Effector CD8-positive, alpha-beta T cell (primary cell): ENCODE results near the gene GPR82.
"Not testable (repeated sequence)": the region's sequence is repeated elsewhere in the genome, so short reads cannot be mapped to it uniquely, and the experiment has no call there.

Experiments used
- DNase-seq: peaks from one replicate; lab custom pipeline; 2025; lab: John Stamatoyannopoulos, UW
- total RNA-seq, 4 experiments: gene quantifications; one replicate each; lab custom pipeline; 2026; lab: John Stamatoyannopoulos, UW

The GPR82 gene, protein sequence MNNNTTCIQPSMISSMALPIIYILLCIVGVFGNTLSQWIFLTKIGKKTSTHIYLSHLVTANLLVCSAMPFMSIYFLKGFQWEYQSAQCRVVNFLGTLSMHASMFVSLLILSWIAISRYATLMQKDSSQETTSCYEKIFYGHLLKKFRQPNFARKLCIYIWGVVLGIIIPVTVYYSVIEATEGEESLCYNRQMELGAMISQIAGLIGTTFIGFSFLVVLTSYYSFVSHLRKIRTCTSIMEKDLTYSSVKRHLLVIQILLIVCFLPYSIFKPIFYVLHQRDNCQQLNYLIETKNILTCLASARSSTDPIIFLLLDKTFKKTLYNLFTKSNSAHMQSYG
- 0 reads per million in 4 experiments for total RNA-seq

DNA sequence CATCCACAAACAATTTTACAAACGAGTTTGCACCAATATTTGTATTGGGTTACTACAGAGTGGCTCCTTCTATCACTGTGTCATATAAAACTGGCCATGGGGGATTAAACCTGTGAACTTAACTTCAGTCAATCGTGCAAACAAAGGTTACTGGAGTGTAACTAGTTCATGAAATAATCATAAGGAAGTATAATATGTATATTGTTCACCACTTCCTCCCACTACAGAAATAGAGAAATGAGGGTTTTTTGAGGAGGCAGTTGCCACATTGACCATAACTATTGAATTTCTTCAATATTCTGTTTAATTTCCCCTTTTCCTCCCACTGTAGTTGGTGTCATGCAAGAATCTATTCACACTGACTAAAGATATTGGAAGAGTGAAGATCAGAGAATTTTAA, at the start of gene GPR82:
Gene GPR82 (plus strand): TSS at position 356 of the 400 bp plus-strand sequence. CDS start 2,846 bp downstream, outside the sequence.
- DNase-seq: no peak

DNA sequence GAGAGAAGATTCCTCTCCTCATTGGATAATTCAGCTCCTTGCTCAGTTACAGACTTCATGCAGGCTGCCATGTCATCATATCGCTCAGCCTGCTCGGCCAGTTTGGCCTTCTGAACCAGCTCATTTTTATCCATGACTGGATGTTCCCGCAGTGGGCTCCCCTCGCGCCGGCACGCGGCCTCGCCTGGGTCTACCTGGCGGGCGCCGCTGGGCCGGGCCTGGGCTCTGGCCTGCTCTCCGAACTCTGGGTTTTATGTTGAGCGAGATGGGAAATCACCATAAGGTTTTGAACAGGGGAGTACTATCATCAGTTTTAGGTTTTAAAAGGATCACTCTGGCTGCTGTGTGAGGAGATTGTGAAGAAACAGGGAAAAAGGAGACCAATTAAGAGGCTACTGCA, 47.6 kb upstream of the GPR82 start:
- DNase-seq: not testable (repeated sequence)

DNA sequence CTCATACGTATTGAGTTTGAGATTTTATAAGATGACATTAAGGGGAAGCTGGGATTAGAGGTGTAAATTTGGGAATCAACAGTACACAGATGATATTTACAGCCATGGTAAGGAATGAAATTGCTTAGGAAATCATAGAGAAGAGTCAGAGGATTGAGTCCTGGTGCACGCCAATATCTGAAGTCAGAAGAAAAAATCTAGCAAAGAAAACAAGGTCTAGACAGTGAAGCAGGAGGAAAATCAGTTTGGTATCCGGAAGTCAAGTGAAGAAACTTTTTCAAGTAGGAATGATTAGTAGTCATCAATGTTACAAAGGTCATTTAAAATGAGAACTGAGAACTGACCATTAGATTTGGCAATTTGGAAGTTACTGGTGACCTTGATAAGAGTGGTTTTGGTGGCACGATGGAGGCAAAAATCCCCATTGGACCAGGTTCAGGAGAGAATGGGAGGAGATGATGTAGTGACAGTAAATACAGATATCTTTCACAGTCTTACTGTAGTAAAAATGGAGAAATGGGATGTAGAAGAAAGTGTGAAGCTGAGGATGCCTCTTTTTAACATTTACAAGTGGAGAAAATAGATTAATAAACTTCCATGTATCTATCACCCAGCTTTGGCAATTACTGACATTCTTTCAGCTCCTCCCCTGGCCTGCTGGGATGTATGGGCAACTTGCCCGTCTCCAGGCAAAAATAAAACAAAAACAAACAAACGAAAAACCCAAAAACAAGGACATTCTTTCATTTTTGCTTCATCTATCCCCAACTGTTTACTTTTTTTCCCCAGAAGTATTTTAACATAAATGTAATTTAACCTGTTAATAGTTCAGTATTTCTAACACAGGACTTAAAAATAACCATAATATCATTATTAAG, 46.6 kb upstream of the GPR82 start:
- DNase-seq: no peak

DNA sequence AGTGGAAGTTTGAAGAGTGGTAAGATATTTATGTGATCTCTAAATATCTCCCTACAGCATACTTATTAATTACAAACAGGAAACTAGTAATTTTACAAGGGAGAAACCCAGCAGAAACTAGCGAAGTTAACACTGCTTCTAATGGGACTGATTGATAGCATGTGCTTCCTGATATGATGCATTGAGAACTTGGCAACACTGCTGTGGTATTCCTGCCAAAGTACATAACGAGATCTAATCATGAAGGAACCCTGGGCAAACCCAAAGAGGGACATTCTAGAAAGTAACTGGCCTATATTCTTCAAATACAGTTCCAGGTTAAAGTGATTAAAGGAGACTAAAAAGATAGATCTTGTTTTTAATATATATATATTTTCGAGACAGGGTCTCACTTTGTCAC, 39.8 kb upstream of the GPR82 start:
- no peak for DNase-seq

DNA sequence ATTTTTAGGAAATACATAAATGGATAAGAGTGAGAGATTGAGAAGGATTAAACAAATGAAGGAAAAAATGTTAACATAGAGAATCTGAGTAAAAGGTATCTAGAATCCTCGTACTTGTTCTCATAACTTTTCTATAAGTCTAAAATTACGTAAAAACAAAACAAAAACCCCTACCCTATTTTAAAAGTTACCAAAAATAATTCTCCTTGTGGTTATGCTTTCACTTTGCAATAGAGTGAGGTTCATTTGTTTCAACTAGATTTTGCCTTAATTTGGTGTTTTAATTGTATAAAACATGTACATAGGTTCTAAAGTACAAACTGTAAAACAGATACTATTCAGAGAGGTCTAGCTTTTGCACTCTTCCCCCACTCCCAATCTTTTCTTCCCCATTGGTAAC, 39.0 kb upstream of the GPR82 start:
- DNase-seq: no peak

DNA sequence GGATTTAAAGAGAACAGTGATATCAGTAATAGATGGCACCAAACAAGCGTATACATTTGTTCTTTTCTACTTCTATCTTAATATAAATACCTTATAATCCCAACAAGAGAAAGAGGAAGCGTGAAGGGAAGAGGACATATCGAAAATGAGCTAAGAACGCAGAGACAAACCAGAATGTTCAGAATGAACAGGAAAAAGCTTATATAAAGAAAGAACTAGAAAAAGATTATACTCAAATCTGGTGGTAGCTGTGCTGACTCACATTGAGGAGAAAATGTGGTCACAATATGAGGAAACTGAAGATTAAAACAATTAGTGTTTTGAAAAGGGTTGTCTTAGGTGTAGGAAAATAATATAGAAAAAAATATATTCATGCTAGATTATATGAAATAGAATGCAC, 37.2 kb upstream of the GPR82 start:
- no peak for DNase-seq

DNA sequence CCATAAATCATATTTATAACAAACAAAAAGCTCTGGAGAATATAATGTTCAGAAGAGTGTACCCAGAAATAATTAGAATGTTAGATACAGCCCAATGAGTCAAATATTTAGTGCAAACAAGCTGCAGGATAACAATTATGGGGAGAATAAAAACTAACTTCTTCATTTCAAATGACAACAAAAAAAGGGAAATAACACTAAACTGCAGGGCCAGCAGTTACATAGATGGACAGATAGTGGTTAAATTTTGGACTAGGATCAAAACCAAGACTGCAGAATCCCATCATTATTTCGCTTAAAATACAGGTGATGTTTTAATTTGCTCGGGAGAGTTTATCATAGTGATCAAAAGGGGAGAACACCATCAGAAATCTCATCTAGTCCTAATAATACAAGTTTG, 35.8 kb upstream of the GPR82 start:
- DNase-seq: no peak

DNA sequence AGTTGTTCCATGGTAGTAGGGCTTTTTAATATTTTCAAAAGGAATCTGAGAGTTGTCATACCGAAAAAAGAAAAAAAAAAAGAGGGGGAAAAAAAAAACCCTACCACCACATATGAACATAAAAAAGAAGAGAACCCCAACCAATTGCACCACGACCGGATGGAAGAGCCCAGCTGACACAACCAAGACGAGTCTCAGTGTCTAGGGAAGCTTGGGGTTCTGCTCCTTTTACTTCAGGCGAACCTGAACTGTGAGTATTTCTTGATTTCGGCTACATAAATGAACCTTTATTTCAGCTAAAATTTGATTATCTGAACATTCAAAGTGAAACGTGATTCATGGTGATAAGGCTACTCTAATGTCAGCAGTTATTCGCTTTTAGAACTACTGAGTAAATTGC, 35.1 kb upstream of the GPR82 start, which contains the start of gene GPR34:
Gene GPR34 (plus strand): TSS at position 139 of the 400 bp plus-strand sequence. CDS start 6,661 bp downstream, outside the sequence.
- DNase-seq: no peak

DNA sequence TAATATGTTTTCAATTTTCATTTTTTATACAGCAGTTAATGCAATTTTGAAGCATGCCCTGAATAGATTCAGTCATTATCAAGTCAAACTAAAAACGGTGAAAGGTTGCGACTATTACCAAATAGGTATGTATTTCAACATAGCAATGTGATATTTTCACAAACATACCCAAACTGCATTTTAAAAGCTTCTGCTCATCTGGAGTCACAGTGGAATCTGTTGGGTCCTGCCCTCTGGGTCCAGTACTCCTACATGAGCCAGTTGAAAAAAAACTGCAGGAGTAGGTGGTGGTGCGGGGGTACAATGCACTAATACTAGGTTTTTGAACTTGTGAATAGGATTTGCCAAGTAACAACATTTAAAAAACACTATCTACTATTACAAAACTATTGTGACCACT, 34.3 kb upstream of the GPR82 start:
- DNase-seq: no peak

DNA sequence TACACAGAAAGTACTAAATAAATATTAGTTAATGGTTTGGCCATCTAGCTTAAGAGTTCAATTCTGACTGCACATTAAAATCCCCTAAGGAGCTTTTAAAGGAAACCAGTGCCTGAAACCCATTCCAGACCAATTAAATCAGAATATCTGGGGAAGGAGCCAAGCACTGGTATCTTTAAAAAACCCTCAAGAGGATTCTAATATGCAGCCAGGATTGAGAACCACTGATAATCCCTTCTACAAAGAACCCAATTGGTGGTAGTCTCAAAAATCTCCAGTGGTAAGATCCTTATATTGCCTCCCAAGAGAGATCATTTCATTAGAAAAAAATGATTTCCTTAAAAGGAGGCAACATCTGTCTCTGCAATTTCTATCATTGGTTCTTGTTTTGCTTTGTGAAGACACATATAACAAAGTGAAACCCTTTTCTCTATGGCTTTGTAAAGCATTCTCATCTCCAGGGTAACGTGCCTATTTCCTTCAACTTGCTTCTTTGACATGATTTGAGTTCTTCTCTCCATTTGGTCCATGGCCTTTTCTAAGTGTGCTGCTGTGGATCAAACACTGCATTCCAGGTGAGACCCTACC, 31.7 kb upstream of the GPR82 start:
- DNase-seq: no peak

DNA sequence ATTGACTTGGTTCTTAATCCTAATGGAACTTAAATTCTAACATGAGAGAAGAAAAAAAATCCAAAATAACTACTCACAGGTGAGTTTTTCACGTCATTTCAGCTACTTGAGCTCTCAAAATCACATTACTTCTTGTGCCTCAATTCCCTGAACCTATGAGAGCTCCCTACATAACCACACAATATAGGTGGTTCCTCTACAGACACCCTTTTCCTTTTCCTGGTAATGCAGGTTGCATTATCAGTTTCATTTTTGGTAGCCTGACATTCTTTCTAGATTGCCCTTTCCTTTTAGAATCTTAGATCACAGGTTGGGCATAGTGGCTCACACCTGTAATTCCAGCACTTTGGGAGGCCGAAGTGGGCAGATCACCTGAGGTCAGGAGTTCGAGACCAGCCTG, 31.0 kb upstream of the GPR82 start:
- no peak for DNase-seq

DNA sequence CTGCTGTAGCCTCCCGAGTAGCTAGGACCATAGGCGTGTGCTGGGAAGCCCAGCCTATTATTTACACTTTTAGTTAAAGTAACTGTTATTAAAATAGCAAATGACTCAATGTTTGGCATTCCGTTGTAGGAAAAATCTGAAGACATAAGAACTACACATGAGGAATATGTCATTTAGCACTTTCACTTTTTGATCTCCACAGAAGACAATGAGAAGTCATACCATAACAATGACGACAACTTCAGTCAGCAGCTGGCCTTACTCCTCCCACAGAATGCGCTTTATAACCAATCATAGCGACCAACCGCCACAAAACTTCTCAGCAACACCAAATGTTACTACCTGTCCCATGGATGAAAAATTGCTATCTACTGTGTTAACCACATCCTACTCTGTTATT, 28.6 kb upstream of the GPR82 start:
- no peak for DNase-seq

DNA sequence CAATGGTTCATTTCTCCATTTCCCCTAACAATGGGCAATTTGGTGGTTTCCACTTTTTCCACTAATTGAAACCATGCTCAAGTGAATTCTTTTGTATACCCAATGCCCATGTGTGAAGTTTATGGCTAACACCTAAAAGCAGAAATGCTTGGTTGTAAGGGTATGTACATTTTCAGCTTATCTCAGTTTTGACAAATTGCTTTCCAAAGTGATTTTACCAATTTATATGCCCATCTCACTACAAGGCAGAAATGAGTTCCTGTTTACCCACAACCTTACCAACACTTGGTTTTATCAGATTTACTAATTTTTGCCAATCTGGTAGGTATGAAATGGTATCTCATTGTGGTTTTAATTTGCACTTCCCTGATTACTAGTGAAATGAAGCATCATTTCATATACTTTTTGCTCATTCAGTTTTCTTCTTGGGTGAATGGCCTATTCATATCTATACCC, 20.4 kb upstream of the GPR82 start:
- no peak for DNase-seq

DNA sequence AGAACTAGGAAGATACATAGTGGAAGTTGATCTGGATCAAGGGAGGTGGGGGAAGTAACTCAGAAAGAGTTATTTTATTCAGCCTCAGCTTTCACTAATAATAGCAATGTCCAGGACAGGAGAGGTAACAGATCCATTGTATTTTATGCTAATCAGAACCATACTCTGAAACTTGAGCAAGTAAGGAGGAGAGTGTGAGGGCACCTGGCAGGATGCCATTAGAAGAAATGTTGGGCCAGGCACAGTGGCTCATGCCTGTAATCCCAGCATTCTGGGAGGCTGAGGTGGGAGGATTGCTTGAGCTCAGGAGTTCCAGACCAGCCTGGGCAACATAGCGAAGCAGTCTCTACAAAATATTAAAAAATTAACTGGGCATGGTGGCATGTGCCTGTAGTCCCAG, 18.9 kb upstream of the GPR82 start:
- DNase-seq: no peak

DNA sequence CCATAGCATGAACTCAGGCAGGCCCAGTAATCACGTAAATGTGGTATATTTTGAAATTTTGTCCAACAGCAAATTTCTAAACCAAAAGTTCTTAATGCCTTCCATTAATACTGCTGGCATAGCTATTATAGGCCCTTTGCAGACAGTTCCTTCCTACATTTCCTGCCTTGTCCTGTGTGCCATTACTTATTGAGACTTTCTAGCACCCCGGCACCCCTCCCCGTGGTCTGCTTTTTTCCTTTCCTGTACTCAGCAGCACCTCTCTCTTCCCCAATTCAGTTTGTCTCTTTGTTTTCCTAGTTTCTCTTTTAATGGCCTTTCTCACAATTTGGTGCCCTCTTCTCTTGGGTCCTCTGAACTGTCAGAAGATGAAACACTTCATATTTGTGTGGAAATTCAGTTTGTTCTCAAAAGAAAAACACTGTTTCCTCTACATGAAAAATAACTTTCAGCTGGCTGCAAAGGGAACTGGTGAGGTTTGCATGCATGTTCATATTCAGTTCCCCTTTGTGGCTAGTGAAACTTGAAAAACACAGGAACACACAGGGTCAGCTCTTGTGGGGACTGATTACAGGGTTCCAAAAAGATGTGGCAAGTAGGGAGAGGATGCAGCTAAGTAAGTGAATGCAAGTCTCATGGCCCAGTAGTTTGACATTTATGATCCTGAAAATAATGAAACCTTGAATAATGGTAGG, 18.2 kb upstream of the GPR82 start:
- DNase-seq: no peak

DNA sequence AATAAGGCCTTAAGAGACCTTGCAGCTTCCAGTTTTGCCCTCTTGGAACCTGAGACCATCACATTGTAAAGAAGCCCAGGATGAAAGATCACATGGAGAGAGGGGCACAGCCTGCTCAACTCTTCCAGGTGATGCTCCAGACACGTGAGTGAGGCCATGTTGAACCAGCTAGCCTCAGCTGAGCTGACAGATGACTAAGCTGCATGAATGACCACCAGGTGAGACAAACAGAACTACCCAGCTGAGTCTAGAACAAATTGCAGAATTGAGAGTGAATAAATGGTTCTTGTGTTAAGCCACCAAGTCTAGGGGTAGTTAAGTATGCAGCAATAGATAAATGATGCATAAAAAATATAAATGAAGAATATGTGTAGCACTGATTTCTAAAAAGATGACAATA, 16.8 kb upstream of the GPR82 start:
- no peak for DNase-seq

DNA sequence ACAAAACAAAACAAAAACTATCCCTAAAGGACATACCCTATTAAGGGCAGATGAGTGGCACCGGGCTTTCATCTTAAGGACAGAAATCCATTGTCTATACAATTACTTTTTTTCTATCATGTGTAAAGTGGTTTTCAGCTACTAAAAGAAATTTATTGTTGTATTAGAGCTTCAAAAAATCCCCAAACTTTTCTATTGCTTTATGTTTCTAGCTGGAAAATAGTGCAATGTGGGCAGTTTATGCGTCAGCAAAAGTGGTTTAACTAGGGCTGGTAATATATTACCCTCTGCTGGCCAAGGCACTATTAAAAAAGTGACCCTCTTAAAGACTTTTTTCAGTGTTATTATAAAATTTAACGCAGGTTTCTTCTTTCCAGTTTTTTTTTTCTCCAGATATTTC, 15.5 kb upstream of the GPR82 start:
- DNase-seq: no peak

DNA sequence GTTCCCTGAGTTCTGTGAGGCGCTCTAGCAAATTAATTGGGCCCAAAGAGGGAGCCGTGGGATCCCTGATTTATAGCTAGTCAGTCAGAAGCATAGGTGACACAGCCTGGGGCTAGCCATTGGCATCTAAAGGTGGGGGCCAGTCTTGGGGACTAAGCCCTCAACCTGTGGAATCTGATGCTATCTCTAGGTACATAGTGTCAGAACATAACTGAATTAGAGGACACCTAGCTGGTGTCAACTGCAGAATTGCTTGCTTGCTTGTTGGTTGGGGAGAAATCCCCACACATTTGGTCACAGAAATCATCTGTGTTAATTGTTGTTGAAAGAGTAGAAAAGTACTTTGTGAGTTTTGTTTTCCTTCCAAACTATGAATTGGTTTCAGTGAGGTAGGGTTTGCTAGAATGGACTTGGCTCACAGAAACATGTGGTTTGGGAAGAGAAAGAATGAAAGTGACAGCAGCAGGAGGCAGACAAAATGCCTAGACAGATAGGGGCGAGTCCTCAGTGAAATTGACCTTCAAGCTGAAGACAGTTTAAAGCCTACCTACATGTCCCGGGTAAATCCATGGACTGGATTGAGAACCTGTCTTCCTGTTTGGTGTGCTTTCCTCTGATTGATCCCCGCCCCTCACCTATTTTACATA, 12.8 kb upstream of the GPR82 start:
- DNase-seq: no peak

DNA sequence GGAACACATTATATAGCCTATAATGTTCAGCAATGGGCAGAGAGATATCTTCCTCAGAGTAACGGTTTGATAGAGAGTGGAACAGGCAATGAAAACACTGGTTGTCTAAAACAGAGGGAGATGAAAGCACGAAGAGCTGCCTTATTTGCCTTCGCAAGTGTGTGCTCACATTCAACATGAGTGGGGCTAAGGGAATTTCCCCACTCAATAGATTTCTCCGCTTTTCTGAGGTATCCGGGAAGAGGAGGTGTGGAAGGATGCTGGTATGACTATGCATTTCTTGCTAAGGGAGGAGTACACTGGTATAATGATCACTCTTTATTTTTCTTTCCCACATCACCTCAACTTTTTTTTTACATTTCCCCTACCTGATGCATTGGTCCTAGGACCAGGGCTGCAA, 7.8 kb upstream of the GPR82 start:
- no peak for DNase-seq

DNA sequence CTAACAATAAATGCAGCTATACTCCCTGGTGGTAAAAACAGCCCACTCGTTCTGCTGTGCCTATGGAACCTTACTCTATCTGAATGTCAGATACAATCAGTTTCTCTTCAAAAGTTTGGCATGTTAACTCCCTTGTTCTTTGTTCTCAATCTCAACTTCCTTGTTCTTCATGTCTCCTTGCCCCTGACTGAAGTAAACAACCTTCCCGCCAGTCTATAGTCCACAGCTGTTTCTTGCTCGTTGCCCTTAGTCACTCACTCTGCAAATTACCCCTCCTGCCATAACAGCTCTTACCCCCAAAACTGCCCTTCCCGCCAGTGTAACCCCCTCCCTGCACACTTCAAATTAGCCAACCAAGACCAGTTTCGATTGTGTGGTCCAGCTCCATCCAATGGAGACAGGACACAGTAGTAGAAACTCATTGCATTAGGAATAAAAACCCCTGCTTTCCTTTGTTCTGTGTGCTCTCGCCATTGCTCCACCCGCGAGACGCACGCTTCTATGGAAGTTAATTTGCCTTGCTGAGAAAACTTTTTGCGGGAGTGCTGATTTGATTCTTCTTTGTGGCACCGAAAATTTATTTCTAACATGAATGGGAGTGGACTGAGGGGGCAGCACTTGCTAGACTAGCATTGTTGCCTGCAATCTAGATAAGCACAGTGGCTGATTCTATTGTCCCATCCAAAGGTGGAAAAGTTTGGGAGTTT, 7.1 kb upstream of the GPR82 start:
- DNase-seq: no peak
